GM18861 (cell line): ENCODE measurements around the gene ARHGAP18.

Experiments
- ATAC-seq: cut with Tn5 transposase; IDR thresholded peaks from one replicate; pipeline ENCODE4 v1.9.1; 2021; ENCODE audit not compliant: unreplicated experiment

The ARHGAP18 gene

DNA sequence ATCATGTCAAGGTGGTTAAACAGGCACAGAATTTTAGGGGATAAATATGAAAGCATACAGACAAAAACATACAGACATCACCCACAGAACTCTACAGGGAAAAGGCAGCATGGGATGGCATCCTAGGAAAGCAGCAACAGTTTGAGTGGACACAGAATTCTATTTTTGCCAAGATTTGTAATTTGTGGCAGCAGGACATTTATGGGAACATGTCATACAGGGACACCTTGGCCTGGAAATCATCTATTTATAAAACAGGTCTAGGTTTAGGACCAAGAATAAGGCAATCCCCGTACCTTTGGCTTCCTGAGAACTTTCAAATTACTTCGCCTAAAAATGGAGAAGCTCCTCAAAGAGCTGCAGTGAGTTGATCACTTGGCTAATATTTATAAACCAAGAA, 17.5 kb downstream of the ARHGAP18 start:
- ATAC-seq, result no peak

DNA sequence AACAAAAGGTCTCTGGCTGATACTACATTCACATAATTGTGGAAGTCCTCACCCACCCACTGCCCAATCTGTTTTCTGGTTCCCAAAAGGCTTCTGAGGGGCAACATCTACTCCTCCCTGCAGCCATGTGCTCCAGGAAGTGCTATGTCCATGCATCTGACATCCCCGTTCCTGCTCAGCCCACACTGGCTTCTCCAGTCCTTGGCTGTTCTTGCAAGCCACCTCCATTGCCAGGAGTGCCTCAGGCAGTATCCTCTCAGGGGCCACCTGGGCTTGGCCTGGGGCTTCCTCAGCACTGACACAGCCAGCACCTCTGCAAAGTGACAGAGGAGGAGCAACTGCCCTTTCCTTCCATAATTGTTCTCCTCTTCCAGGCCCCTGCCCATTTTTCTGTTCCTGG, 18.3 kb downstream of the ARHGAP18 start:
- no peak for ATAC-seq

DNA sequence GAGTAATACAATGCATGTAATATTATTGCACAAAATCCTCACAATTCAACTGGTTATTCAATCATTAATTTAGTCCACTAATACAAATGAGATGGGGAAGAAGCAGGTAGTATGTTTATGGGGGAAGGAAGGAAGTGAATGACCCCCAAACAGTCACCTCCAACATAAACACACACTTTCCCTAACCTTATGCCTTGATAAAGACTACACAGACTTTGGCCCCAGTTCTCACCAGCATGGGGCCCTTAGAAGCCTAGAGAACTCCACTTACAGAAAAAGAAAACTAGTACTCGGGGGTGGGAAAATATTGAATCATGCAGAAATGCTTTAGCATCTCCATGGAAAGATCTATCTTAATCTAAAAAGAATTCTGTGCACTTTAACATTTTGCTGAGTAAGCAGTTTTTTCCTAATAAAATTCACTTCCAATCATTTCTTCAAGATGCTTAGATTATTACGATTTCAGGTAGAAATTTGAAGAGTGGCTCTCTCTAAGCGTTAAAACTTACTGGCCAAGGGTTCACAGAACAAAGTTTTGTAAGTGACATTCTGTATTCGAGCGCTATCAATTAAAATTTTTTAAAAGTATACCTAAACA, 18.8 kb downstream of the ARHGAP18 start:
- ATAC-seq, result no peak

DNA sequence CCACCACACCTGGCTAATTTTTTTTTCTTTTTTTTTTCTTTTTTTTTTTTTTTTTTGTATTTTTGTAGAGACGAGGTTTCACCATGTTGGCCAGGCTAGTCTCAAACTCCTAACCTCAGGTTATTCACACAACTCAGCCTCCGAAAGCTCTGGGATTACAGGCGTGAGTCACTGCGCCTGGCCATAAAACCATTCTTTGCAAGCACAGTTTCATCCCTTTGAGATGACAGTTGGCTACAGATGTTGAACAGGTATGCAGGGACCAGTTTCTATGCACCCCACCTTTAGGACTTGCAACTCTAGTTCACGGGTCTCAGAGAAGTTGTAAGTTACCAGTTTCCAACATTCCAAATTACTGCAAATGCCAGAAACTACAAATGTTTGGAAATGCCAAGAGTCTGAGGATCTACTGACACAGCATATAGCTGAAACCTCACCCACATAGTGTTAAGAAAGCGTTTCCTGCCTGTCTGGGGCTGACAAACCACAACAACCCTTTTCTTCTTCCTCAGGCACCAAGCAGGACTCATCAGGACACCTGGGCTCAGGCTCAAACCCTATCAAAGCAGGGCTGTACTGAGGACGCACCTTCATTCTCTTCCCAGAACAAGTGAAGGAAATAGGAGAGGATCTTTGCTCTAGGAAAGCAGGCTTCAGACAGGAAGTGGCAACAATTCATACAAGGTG, 22.9 kb downstream of the ARHGAP18 start:
- peak; percentile 47 for ATAC-seq

DNA sequence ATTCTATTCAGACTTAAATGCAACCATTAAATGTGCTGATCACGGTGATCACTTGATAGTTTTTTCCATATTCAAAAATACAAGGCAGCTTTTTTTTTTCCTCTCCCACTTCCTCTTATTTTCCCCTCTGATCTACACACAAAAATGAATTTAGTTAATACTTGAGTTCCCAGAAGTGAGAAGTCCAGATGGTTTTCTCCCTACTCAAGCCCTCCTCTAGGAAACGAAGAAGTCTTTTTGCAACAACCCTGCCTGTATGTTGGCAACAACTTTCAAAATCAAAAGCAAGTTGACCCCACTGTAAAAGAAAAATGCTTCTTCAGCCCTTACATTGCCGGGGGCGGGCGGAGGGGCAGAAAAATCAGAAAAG, 24.3 kb downstream of the ARHGAP18 start:
- no peak for ATAC-seq

DNA sequence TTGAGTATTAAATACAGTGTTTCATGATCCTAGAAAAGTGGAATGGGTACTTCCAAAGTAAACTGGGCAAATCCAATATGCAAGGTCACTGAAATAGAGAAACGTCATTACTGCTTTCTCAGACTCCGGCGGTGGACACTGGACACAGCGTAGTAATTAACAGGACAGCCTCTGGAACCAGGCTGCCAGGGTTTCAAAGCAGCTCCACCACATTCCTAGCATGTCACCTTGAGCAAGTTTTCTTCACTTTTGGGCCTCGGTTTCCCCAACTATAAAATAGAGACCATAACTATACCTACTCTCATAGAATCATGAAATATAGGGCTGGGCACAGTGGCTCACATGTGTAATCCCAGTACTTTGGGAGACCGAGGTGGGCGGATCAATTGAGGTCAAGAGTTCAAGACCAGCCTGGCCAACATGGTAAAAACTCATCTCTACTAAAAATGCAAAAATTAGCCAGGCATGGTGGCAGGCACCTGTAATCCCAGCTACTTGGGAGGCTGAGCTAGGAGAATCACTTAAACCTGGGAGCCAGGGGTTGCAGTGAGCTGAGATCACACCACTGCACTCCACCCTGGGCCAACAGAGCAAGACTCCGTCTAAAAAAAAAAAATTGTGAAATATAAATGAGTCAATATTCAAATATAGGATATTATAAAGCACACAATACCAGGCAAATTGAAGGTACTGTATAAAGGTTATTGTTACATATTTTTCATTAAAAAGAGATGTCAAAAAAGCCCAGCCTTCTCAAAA, 24.9 kb downstream of the ARHGAP18 start:
- no peak for ATAC-seq

DNA sequence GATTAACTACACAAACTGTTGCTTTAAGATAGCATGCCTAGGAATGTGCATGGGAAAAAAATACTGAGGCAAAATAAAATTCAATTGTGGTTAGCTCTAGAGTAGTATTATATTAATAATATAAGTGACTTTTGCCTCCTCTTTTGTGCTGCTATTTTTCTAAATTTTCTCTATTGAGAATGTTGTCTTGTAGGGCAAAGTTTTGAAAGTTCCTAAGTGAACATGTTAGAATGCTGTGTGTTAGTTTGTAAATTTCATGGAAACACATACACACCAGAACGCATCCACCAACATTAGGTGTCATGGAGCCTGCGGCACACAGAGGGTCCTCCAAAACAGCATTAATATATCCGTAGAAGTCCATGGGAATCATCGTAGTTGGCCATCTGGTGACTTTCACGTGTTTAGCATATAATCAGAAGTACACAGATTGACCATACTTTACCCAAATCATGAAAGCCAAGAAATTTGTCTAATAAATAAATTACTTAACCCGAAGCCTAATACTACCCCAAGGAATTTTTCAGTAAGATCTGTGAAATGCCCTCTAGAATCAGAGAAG, 25.6 kb downstream of the ARHGAP18 start:
- peak; percentile 2 for ATAC-seq

DNA sequence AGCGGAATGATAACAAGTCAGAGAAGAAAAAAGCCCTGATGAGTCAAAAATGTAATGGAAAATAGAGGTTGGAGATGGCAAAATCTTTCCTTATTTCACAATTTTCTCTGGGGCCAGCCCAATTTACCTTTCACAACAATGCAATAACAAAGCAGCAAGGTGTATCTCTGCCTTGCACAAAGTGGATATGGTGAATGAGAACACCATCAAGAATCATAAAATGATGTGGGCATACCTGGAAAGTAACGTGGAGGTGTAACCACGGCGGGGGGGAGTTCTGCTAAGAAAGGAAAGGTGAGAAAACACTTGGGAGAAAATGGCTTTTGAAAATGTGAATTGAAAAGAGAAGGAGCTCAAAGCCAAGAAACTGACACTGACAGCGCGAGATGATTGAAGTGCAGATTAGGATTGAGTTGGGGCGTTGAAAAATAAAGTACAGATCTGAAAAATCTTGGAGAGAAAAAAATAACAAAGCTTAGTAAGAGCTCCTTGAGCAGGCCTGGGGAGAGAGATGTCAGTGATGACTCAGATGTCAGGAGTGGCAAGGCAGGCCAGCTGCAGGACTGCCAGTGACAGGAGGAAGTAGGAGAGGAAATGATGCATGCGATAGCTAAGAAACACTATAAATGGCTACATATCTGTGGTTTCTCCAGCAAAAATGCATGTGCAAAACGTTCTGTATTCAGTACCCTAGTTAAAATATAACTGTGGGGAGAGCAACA, 26.2 kb downstream of the ARHGAP18 start:
- ATAC-seq, result peak; percentile 95

DNA sequence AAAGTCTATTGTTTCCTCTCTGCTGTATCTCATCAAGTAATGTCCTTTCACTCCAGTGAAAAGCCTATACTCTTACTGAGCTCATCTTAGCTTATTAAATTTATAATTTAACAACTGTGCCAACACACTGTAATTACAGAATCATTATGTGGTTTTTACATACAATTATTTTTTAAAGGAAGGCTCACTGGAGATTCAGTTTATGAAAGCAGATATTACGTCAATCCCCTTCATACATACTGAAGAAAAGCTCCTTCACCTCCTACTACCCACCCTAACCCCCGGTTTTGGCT, 28.1 kb downstream of the ARHGAP18 start:
- ATAC-seq, result no peak

DNA sequence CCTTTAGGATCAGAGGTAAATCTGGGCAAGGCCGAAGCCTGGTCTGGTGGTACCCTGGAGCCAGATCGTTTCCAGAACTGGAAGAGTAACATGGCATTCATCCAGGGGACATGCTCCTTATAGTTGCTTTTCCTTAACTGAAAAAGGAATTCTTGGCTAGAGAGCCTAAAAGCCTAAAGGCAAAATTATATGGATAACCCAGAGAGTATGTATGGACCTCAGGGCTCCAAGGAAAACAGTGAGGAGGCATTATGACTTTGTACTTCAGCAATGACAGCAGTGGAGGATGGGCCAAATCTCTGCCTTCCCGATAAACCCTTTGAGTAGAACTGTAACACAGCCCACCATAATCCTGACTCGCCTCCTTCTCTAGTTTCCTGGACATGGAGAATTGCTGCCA, 29.3 kb downstream of the ARHGAP18 start:
- ATAC-seq, result no peak

DNA sequence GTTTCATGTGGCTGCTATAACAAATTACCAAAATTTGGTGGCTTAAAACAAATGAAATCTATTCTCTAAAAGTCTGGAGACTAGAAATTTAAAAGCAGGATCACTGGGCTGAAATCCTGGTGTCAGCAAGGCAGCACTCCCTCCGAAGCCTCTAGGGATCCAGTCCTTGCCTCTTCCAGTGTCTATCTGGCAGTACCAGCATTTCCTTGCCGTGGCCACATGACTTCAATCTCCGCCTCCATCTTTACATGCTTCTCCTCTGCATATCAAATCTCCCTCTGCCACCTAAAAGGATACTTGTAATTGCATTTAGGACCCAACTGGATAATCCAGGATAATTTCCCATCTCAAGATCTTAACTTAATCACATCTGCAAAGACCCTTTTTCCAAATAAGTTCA, 30.2 kb downstream of the ARHGAP18 start:
- ATAC-seq, result no peak

DNA sequence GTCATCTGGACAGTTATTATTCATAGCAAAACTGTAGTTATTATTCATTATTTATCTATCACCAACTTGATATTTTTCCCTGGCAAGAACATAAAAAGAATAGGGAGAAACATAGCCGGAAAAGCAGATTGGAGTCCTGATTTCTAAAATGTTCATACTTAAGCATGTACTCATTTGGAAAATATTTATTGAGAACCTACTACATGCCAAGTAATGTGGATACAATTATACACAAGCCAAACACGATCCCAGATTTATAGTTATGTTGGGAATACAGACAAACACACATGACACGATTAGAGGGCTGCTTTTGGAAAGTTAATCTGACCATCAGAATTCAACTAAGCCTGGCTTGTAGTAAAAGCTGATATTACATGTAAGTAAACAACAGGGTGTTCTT, 30.7 kb downstream of the ARHGAP18 start:
- no peak for ATAC-seq

DNA sequence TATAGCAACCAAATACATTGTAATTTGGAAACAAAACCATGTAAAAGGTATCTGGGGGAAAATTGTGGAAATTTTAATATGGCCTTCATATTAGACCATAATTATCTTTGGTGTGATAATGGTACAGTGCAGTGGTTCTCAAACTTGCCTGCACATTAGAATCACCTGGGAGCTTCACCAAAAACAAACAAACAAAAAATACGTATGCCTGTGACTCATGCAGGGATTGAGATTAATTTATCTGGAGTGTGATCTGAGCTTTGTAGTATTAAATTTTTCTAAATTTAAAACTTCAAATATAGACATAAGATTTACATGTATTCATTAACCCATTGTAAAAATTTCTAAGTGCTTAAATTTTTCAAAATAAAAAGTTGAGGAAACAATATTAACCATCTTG, 31.5 kb downstream of the ARHGAP18 start:
- no peak for ATAC-seq

DNA sequence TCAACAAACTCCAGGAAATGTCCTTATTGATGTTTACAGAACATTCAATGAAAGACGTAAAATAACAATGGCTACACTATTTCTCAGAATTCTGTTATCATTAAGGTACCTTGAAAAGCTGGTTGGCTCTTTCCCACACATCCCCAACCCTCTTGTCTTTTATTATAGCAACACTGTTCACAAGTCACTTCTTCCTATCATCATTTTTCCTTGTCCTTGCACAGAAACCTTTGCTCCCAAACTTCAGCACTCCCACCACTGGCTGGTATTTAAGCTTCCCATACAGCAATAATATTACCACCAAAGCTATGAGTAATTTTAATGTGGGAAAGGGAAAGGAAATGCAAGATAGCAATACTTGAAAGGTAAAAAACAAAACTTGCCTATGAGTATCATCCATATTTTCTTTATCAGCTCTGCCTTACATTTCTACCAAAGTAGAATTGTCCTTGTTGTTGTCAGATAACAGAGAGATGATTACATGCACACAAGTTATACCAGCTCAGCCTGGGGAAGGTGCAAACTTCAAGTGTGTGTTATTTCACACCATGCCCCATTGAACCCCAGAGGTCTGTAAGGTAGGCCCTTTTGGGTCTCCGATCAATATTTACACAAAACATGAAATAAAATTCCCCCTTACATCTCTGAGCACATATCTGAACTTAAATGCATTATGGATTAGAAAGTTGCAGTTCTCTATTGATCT, 32.2 kb downstream of the ARHGAP18 start:
- ATAC-seq, result no peak

DNA sequence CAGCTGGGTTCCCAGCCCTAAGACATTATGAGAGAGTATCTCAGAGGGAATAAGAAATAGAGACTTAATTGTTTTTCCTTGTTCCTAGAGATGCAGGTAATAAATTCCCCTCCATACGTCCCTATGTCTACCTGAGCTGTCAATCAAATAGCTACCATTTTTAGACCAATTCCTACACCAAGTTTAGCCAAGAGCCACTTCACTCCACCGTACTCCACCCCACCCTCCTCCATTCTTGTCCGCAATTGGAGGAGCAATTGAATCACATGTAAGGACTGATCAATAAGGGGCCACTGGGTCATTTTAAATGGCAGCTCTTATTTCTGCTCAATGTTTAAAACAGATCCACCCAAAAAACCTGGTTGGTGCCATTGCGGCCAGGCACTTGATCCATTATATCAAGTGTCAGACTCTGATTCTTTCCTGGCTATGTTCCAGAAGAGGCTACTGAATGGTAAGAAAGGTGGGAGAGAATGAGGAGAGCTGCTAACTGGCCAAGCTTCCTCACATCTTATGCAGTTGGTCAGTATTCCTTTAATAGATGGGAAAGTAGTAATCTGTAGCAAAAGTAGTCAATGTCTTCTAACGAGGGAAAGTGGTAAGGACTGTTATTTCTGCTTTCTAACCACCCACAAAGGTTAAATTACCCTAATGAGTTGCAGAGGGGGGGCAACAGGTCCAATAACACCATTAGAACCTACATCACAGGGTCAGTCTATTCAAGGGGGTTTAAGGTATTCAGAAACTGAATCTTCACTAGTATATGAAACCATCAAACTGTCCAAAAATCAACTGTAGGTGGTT, 34.1 kb downstream of the ARHGAP18 start:
- no peak for ATAC-seq

DNA sequence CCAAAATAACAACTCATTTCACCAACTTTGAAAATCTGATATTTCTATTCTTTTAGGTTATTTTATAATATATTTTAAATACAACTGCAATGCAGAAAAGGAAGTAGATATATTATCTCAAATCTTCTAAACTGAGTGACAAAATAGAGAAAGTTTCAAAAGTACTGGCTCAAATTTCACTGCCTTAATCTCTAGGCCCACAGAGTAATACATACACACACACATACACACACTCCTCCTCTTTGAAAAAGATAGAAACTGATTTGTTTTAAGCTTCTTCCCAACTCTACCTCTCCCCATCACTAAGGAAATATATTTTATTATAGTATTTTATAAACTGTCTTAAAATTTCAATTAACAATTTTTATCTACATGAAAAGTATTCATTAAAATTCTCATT, 36.2 kb downstream of the ARHGAP18 start:
- ATAC-seq, result no peak

DNA sequence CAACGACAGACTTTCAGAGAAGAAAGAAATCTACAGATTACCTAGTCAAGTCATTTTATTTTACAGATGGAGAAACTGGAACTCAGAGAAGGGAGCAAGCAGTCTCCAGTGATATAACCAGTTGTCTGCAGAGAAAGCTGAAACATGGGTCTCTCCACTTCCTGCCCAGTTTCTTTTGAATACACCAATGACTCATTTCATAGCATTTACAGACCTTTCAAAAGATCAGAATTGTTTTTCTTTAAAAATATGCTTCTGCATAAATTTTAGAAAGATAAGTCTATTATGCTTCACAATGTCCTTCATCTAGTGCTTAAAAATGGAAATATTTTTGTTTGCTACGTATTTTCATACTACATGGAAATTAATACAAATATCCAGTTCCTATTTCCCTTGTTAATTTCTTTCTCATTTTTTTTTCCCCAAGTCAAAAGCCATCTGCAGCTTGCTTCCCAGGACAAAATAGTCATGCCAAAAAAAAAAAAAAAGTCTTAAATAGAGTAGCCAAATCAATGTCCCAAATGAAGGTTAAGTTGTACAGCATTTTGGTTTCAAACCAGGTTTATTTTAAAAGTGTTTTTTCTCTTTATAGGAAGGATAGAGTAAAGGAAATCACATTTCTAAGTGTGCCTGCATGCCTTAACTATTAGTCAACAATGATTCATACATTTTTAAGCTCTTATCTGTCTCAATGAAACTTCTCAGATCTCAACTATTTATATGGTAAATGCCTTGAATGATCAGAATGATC, 36.9 kb downstream of the ARHGAP18 start:
- peak; percentile 77 for ATAC-seq

DNA sequence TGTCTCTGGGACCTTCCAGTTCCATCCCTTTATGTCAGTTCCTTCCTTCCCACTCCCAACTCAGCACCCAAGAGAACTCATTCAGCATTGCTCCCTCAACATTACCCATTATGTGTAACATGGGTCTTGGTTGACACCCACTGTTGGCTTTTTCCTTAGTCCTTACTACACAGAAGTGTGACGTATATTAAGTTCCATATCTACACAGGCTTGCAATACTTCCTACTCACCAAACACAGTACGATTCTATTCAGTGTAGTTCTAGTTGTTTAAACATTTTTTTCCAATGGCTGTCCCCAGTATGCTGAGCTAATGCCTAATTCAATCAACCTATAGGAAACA, 37.7 kb downstream of the ARHGAP18 start:
- peak; percentile 2 for ATAC-seq
